IPS-15b (cell line): ENCODE measurements around the gene ANGEL1.

ENCODE experiments used
- H3K27me3 ChIP-seq: one replicate; pipeline ENCODE4 v1.6.1; 2013; ENCODE audit warnings: low read length; ENCODE audit not compliant: control insufficient read depth, insufficient read depth
- H3K36me3 ChIP-seq: one replicate; pipeline ENCODE4 v1.6.1; 2013; ENCODE audit warnings: low read length; ENCODE audit not compliant: control insufficient read depth, insufficient read depth
- H3K4me1 ChIP-seq: one replicate; pipeline ENCODE4 v1.6.1; 2013; ENCODE audit warnings: mild to moderate bottlenecking, low read length; ENCODE audit not compliant: control insufficient read depth, insufficient read depth
- H3K4me3 ChIP-seq: one replicate; pipeline ENCODE4 v1.5.1; 2013; ENCODE audit warnings: low read depth, low read length
- H3K9ac ChIP-seq: one replicate; pipeline ENCODE4 v1.6.1; 2013; ENCODE audit warnings: low read depth, mild to moderate bottlenecking, low read length
- H3K9me3 ChIP-seq: one replicate; pipeline ENCODE4 v1.6.1; 2013; ENCODE audit warnings: mild to moderate bottlenecking, low read length; ENCODE audit not compliant: control insufficient read depth, insufficient read depth

ANGEL1 gene

GRCh38 chr14:76812422-76813383, at the start of gene ANGEL1:
ANGEL1 (minus strand) TSS chr14:76812882; CDS start chr14:76812827, 55 bp downstream.
- Histone ChIP-seq H3K4me1 (peaks cover 8% of the 10 kb centered on the region), H3K27me3 (peaks cover 2% of the 10 kb centered on the region), H3K9me3 (no peaks in the 10 kb centered on the region), H3K36me3 (peaks cover 7% of the 10 kb centered on the region), H3K4me3 (peak within 1 kb of the TSS; percentile 78), H3K9ac (peak within 1 kb of the TSS; percentile 70)

- no peaks in the 10 kb centered on the region for H3K27me3 ChIP-seq
- no peaks in the 10 kb centered on the region for H3K9me3 ChIP-seq
- peaks cover 2% of the 10 kb centered on the region for H3K36me3 ChIP-seq
- no peak overlapping the region for H3K4me3 ChIP-seq
- H3K9ac ChIP-seq: no peak overlapping the region
- peaks cover 4% of the 10 kb centered on the region for H3K4me1 ChIP-seq
Measured at GRCh38 chr14:76861574-76862255, 49.0 kb upstream of the ANGEL1 start.

- no peaks in the 10 kb centered on the region for H3K9me3 ChIP-seq
- H3K4me3 ChIP-seq: no peak overlapping the region
- H3K9ac ChIP-seq: no peak overlapping the region
- peaks cover 4% of the 10 kb centered on the region for H3K4me1 ChIP-seq
- H3K36me3 ChIP-seq: no peaks in the 10 kb centered on the region
- peaks cover 2% of the 10 kb centered on the region for H3K27me3 ChIP-seq
Measured at GRCh38 chr14:76856769-76857168, 44.1 kb upstream of the ANGEL1 start.

- Histone ChIP-seq H3K4me3 (no peak overlapping the region), H3K36me3 (no peaks in the 10 kb centered on the region), H3K9ac (no peak overlapping the region), H3K27me3 (peaks cover 2% of the 10 kb centered on the region), H3K4me1 (no peaks in the 10 kb centered on the region), H3K9me3 (no peaks in the 10 kb centered on the region)
Measured at GRCh38 chr14:76855066-76855465, 42.4 kb upstream of the ANGEL1 start.

- no peaks in the 10 kb centered on the region for H3K36me3 ChIP-seq
- H3K4me1 ChIP-seq: no peaks in the 10 kb centered on the region
- no peaks in the 10 kb centered on the region for H3K9me3 ChIP-seq
- no peak overlapping the region for H3K9ac ChIP-seq
- H3K4me3 ChIP-seq: no peak overlapping the region
- H3K27me3 ChIP-seq: no peaks in the 10 kb centered on the region
Measured at GRCh38 chr14:76848879-76849278, 36.2 kb upstream of the ANGEL1 start.

- no peaks in the 10 kb centered on the region for H3K27me3 ChIP-seq
- no peaks in the 10 kb centered on the region for H3K9me3 ChIP-seq
- no peaks in the 10 kb centered on the region for H3K4me1 ChIP-seq
- H3K36me3 ChIP-seq: no peaks in the 10 kb centered on the region
- no peak overlapping the region for H3K9ac ChIP-seq
- H3K4me3 ChIP-seq: no peak overlapping the region
Measured at GRCh38 chr14:76846331-76847047, 33.8 kb upstream of the ANGEL1 start.

- no peaks in the 10 kb centered on the region for H3K36me3 ChIP-seq
- no peak overlapping the region for H3K9ac ChIP-seq
- no peaks in the 10 kb centered on the region for H3K27me3 ChIP-seq
- no peaks in the 10 kb centered on the region for H3K4me1 ChIP-seq
- no peaks in the 10 kb centered on the region for H3K9me3 ChIP-seq
- H3K4me3 ChIP-seq: no peak overlapping the region
Measured at GRCh38 chr14:76844223-76844622, 31.5 kb upstream of the ANGEL1 start.

GRCh38 chr14:76842414-76842813, 29.7 kb upstream of the ANGEL1 start:
- H3K9me3 ChIP-seq: no peaks in the 10 kb centered on the region
- no peak overlapping the region for H3K4me3 ChIP-seq
- no peaks in the 10 kb centered on the region for H3K36me3 ChIP-seq
- no peaks in the 10 kb centered on the region for H3K4me1 ChIP-seq
- H3K27me3 ChIP-seq: no peaks in the 10 kb centered on the region
- H3K9ac ChIP-seq: no peak overlapping the region

- Histone ChIP-seq H3K27me3 (no peaks in the 10 kb centered on the region), H3K9me3 (no peaks in the 10 kb centered on the region), H3K4me1 (no peaks in the 10 kb centered on the region), H3K9ac (no peak overlapping the region), H3K4me3 (no peak overlapping the region), H3K36me3 (no peaks in the 10 kb centered on the region)
Measured at GRCh38 chr14:76837524-76837923, 24.8 kb upstream of the ANGEL1 start.

GRCh38 chr14:76836029-76836630, 23.4 kb upstream of the ANGEL1 start:
- no peaks in the 10 kb centered on the region for H3K4me1 ChIP-seq
- H3K36me3 ChIP-seq: no peaks in the 10 kb centered on the region
- no peak overlapping the region for H3K9ac ChIP-seq
- H3K27me3 ChIP-seq: no peaks in the 10 kb centered on the region
- H3K9me3 ChIP-seq: no peaks in the 10 kb centered on the region
- no peak overlapping the region for H3K4me3 ChIP-seq

- no peak overlapping the region for H3K9ac ChIP-seq
- H3K36me3 ChIP-seq: no peaks in the 10 kb centered on the region
- H3K4me3 ChIP-seq: no peak overlapping the region
- H3K9me3 ChIP-seq: no peaks in the 10 kb centered on the region
- no peaks in the 10 kb centered on the region for H3K27me3 ChIP-seq
- H3K4me1 ChIP-seq: peaks cover 3% of the 10 kb centered on the region
Measured at GRCh38 chr14:76834241-76834661, 21.6 kb upstream of the ANGEL1 start.
